PC-9 (cell line): Measurements from ENCODE around the gene ANGPTL2. TPM values are rescaled to one million over a fixed set of nuclear protein-coding genes. Genes with fewer than 3 reads are reported as not detected.

Experiments
- BruUV-seq: library from RNA; stranded (reverse); fragments of 400-500 nt; replicated peaks from 2 replicates; lab custom pipeline; 2021; lab: Mats Ljungman, UMichigan
- CTCF ChIA-PET: fragments of 300-600 bp; sonication (Branson Sonifier 250); formaldehyde crosslinking; loops from one replicate; lab custom pipeline; 2022; ENCODE audit warnings: antibody characterized with exemption; lab: Charles Lee
- POLR2A ChIA-PET: fragments of 300-600 bp; sonication (Branson Sonifier 250); formaldehyde crosslinking; loops from one replicate; lab custom pipeline; 2022; ENCODE audit warnings: antibody characterized with exemption; ENCODE audit not compliant: unreplicated experiment; lab: Charles Lee
- DNase-seq, 2 experiments: peaks; one replicate each; pipeline versions ENCODE4 v3.0.0 to v3.0.0-alpha.2; 2015 to 2022; ENCODE audit warnings: mixed read lengths in 1 of 2
- H2AFZ ChIP-seq: fragments of 200-600 bp; sonication (generic); 2 replicates; pipeline ENCODE4 v1.8.1; 2017; ENCODE audit warnings: antibody characterized with exemption
- H3F3A ChIP-seq: fragments of 200-600 bp; sonication (generic); 2 replicates; pipeline ENCODE4 v1.8.1; 2017; ENCODE audit warnings: antibody characterized with exemption, mild to moderate bottlenecking, low read depth; ENCODE audit not compliant: insufficient read depth
- H3K27ac ChIP-seq: fragments of 200-600 bp; sonication (generic); 2 replicates; pipeline ENCODE4 v1.6.1; 2016; ENCODE audit warnings: mixed run types
- H3K27me3 ChIP-seq: fragments of 200-600 bp; sonication (generic); 2 replicates; pipeline ENCODE4 v1.6.1; 2016; ENCODE audit warnings: low read depth, mixed run types; ENCODE audit not compliant: insufficient read depth
- H3K36me3 ChIP-seq: fragments of 200-600 bp; sonication (generic); 2 replicates; pipeline ENCODE4 v1.6.1; 2016; ENCODE audit warnings: low read depth, mixed run types
- H3K4me1 ChIP-seq: fragments of 200-600 bp; sonication (generic); replicated peaks from 2 replicates; pipeline ENCODE4 v1.6.1; 2016; ENCODE audit warnings: mixed run types; ENCODE audit not compliant: insufficient read depth
- H3K4me2 ChIP-seq: fragments of 200-600 bp; sonication (generic); 2 replicates; pipeline ENCODE4 v1.6.1; 2017; ENCODE audit warnings: mixed run types
- H3K4me3 ChIP-seq: fragments of 200-600 bp; sonication (generic); 2 replicates; pipeline ENCODE4 v1.6.1; 2016; ENCODE audit warnings: mixed run types
- H3K79me2 ChIP-seq: fragments of 200-600 bp; sonication (generic); 2 replicates; pipeline ENCODE4 v1.6.1; 2017; ENCODE audit warnings: low read depth, mixed run types
- H3K9me2 ChIP-seq: fragments of 200-600 bp; sonication (generic); 2 replicates; pipeline ENCODE4 v1.8.1; 2017; ENCODE audit warnings: mild to moderate bottlenecking; ENCODE audit not compliant: insufficient read depth
- H3K9me3 ChIP-seq: fragments of 200-600 bp; sonication (generic); 2 replicates; pipeline ENCODE4 v1.8.1; 2016; ENCODE audit warnings: low read depth; ENCODE audit not compliant: insufficient read depth
- H4K20me1 ChIP-seq: fragments of 200-600 bp; sonication (generic); 2 replicates; pipeline ENCODE4 v1.8.1; 2017; ENCODE audit not compliant: insufficient read depth
- CTCF ChIP-seq: fragments of 200-600 bp; sonication (generic); conservative IDR thresholded peaks from 2 replicates; pipeline ENCODE4 v1.6.1; 2017; ENCODE audit warnings: mixed run types, antibody characterized with exemption, mild to moderate bottlenecking, moderate library complexity
- EZH2 ChIP-seq: fragments of 200-600 bp; sonication (generic); IDR thresholded peaks from 2 replicates; pipeline ENCODE4 v1.8.0; 2017; ENCODE audit warnings: antibody characterized with exemption, low read depth
- intact Hi-C: fragments of 100-400 bp; cut with micrococcal nuclease; formaldehyde crosslinking; loops from one replicate; pipeline ENCODE4 v1.10.0; 2022; ENCODE audit not compliant: unreplicated experiment
- total RNA-seq: library from RNA; stranded (reverse); gene quantifications from 2 replicates; pipeline ENCODE4 v1.2.3, GENCODE V29; 2021

Gene ANGPTL2
- total RNA-seq, 1 experiment from 2014 or later: 0.13 TPM

- Histone ChIP-seq H3F3A (peaks cover 10% of the 10 kb centered on the region), H3K27ac (no peak overlapping the region), H3K4me3 (no peak overlapping the region), H4K20me1 (no peaks in the 10 kb centered on the region), H3K4me1 (peaks cover 25% of the 10 kb centered on the region), H3K79me2 (no peaks in the 10 kb centered on the region), H3K9me2 (no peaks in the 10 kb centered on the region), H3K4me2 (no peak overlapping the region), H3K36me3 (no peaks in the 10 kb centered on the region), H2AFZ (no peak overlapping the region), H3K27me3 (no peaks in the 10 kb centered on the region), H3K9me3 (no peaks in the 10 kb centered on the region)
- ChIA-PET POLR2A (no interaction called here), CTCF (no interaction called here)
- no peak for DNase-seq
- no TSS peak for BruUV-seq
- no peak for TF ChIP-seq EZH2
- no peak for TF ChIP-seq CTCF
- intact Hi-C loops: no loop called here
Measured at GRCh38 chr9:127055745-127056402, 66.6 kb downstream of the ANGPTL2 start.

GRCh38 chr9:127053960-127054359 is 68.5 kb downstream of the ANGPTL2 start:
- Histone ChIP-seq H3K4me1 (peaks cover 37% of the 10 kb centered on the region), H3K36me3 (no peaks in the 10 kb centered on the region), H3F3A (peaks cover 10% of the 10 kb centered on the region), H3K79me2 (no peaks in the 10 kb centered on the region), H3K9me2 (no peaks in the 10 kb centered on the region), H2AFZ (no peak overlapping the region), H3K9me3 (no peaks in the 10 kb centered on the region), H3K27me3 (no peaks in the 10 kb centered on the region), H3K4me3 (no peak overlapping the region), H3K27ac (no peak overlapping the region), H4K20me1 (no peaks in the 10 kb centered on the region), H3K4me2 (no peak overlapping the region)
- intact Hi-C loops: no loop called here
- no peak for TF ChIP-seq CTCF
- TF ChIP-seq EZH2: no peak
- BruUV-seq: no TSS peak
- CTCF ChIA-PET: no interaction called here
- POLR2A ChIA-PET: no interaction called here
- no peak for DNase-seq

- Histone ChIP-seq H3K27me3 (no peaks in the 10 kb centered on the region), H3K4me2 (no peak overlapping the region), H4K20me1 (no peaks in the 10 kb centered on the region), H3F3A (peaks cover 12% of the 10 kb centered on the region), H3K9me3 (no peaks in the 10 kb centered on the region), H3K4me3 (no peak overlapping the region), H3K27ac (no peak overlapping the region), H3K36me3 (no peaks in the 10 kb centered on the region), H3K9me2 (no peaks in the 10 kb centered on the region), H3K4me1 (peaks cover 37% of the 10 kb centered on the region), H2AFZ (no peak overlapping the region), H3K79me2 (no peaks in the 10 kb centered on the region)
- TF ChIP-seq CTCF (no peak), EZH2 (no peak)
- no peak for DNase-seq
- intact Hi-C loops: no loop called here
- no TSS peak for BruUV-seq
- ChIA-PET CTCF (no interaction called here), POLR2A (no interaction called here)
Measured at GRCh38 chr9:127053057-127053821, 69.2 kb downstream of the ANGPTL2 start.
